KMS-11 (cell line): ENCODE data around the gene ITGAX.
"Not testable (repeated sequence)": the region's sequence is repeated elsewhere in the genome, so short reads cannot be mapped to it uniquely, and the experiment has no call there.

Experiments used
- H2AFZ ChIP-seq: fragments of 200-600 bp; sonication (generic); 2 replicates; pipeline ENCODE4 v1.6.1; 2016; ENCODE audit warnings: antibody characterized with exemption, mixed run types, low read depth
- H3K27ac ChIP-seq: fragments of 200-600 bp; sonication (generic); 2 replicates; pipeline ENCODE4 v1.6.1; 2016; ENCODE audit warnings: mild to moderate bottlenecking, mixed run types
- H3K27me3 ChIP-seq: fragments of 200-600 bp; sonication (generic); 2 replicates; pipeline ENCODE4 v1.6.1; 2017; ENCODE audit warnings: mild to moderate bottlenecking, low read depth, mixed run types, moderate library complexity; ENCODE audit not compliant: insufficient read depth
- H3K36me3 ChIP-seq: fragments of 200-600 bp; sonication (generic); 2 replicates; pipeline ENCODE4 v1.6.1; 2017; ENCODE audit warnings: mild to moderate bottlenecking, mixed run types; ENCODE audit not compliant: insufficient read depth
- H3K4me1 ChIP-seq: fragments of 200-600 bp; sonication (generic); 2 replicates; pipeline ENCODE4 v1.6.1; 2016; ENCODE audit warnings: mild to moderate bottlenecking, low read depth, mixed run types; ENCODE audit not compliant: poor library complexity, severe bottlenecking
- H3K4me2 ChIP-seq: fragments of 200-600 bp; sonication (generic); 2 replicates; pipeline ENCODE4 v1.7.0; 2016; ENCODE audit warnings: mild to moderate bottlenecking, mixed run types
- H3K4me3 ChIP-seq: fragments of 200-600 bp; sonication (generic); IDR thresholded peaks from 2 replicates; pipeline ENCODE4 v1.6.1; 2017; ENCODE audit warnings: low read depth, low read length, mixed read lengths; ENCODE audit not compliant: insufficient read depth
- H3K79me2 ChIP-seq: fragments of 200-600 bp; sonication (generic); 2 replicates; pipeline ENCODE4 v1.6.1; 2016; ENCODE audit warnings: low read depth, mixed run types; ENCODE audit not compliant: insufficient read depth
- H3K9ac ChIP-seq: fragments of 200-600 bp; sonication (generic); 2 replicates; pipeline ENCODE4 v1.6.1; 2016; ENCODE audit warnings: mild to moderate bottlenecking, mixed run types
- H4K20me1 ChIP-seq: fragments of 200-600 bp; sonication (generic); 2 replicates; pipeline ENCODE4 v1.6.1; 2016; ENCODE audit warnings: mild to moderate bottlenecking, mixed run types; ENCODE audit not compliant: insufficient read depth
- TF ChIP-seq, protein P1 (sequence below): fragments of 200-600 bp; sonication (generic); conservative IDR thresholded peaks from 2 replicates; pipeline ENCODE4 v1.6.1; 2017; ENCODE audit warnings: low read depth, mild to moderate bottlenecking, antibody characterized with exemption, low read length, moderate library complexity, mixed read lengths

Gene ITGAX

GRCh38 chr16:31354394-31355291 lies at the start of gene ITGAX:
Gene ITGAX (plus strand): TSS chr16:31355176. CDS start chr16:31355255, 79 bp downstream.
- no peak within 1 kb of the TSS for H3K27ac ChIP-seq

GRCh38 chr16:31305219-31305618 lies 49.8 kb upstream of the ITGAX start:
- no peaks in the 10 kb centered on the region for H4K20me1 ChIP-seq
- no peak overlapping the region for H3K9ac ChIP-seq
- no peak overlapping the region for H3K27ac ChIP-seq
- TF ChIP-seq, protein P1, sequence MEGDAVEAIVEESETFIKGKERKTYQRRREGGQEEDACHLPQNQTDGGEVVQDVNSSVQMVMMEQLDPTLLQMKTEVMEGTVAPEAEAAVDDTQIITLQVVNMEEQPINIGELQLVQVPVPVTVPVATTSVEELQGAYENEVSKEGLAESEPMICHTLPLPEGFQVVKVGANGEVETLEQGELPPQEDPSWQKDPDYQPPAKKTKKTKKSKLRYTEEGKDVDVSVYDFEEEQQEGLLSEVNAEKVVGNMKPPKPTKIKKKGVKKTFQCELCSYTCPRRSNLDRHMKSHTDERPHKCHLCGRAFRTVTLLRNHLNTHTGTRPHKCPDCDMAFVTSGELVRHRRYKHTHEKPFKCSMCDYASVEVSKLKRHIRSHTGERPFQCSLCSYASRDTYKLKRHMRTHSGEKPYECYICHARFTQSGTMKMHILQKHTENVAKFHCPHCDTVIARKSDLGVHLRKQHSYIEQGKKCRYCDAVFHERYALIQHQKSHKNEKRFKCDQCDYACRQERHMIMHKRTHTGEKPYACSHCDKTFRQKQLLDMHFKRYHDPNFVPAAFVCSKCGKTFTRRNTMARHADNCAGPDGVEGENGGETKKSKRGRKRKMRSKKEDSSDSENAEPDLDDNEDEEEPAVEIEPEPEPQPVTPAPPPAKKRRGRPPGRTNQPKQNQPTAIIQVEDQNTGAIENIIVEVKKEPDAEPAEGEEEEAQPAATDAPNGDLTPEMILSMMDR: no peak
- no peaks in the 10 kb centered on the region for H3K27me3 ChIP-seq
- H3K4me3 ChIP-seq: no peak overlapping the region
- H3K36me3 ChIP-seq: no peaks in the 10 kb centered on the region
- H3K79me2 ChIP-seq: no peaks in the 10 kb centered on the region
- no peak overlapping the region for H2AFZ ChIP-seq
- no peak overlapping the region for H3K4me2 ChIP-seq
- peaks cover 3% of the 10 kb centered on the region for H3K4me1 ChIP-seq

More at GRCh38 chr16:31354394-31355291, at the start of gene ITGAX:
- Histone ChIP-seq H3K36me3 (no peaks in the 10 kb centered on the region), H3K9ac (no peak within 1 kb of the TSS), H3K79me2 (no peaks in the 10 kb centered on the region), H3K4me2 (no peak within 1 kb of the TSS), H4K20me1 (no peaks in the 10 kb centered on the region), H3K27me3 (no peaks in the 10 kb centered on the region; the same call in 1 of the 2 replicates), H3K4me3 (no peak within 1 kb of the TSS), H3K4me1 (no peaks in the 10 kb centered on the region), H2AFZ (no peak within 1 kb of the TSS)
- TF ChIP-seq, protein P1: no peak

- H3K79me2 ChIP-seq: not testable (repeated sequence)
Measured at GRCh38 chr16:31308381-31308780, 46.6 kb upstream of the ITGAX start.

DNA sequence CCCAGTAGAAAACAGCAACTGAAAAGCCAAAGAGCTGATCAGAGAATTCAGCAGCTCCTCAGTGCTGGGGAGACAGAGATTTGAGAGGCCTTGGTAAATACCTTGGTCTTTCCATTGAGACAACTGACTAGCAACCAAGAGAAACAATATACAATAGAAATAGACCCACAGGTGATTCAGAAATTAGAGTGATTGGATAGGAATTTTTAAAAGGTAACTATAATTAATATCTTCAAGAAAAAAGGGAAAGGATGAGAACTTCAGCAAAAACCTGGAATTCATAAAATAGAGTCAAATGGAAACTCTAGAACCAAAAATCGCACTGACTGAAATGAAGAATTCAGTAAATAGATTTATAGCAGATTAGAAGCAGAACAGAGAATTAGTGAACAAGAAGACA lies 32.5 kb upstream of the ITGAX start:
- Histone ChIP-seq H3K79me2 (no peaks in the 10 kb centered on the region), H4K20me1 (no peaks in the 10 kb centered on the region), H3K4me3 (no peak overlapping the region), H3K36me3 (no peaks in the 10 kb centered on the region), H2AFZ (no peak overlapping the region), H3K27ac (no peak overlapping the region), H3K9ac (no peak overlapping the region), H3K4me1 (no peaks in the 10 kb centered on the region), H3K27me3 (no peaks in the 10 kb centered on the region), H3K4me2 (no peak overlapping the region)
- TF ChIP-seq, protein P1: no peak

More at GRCh38 chr16:31308381-31308780, 46.6 kb upstream of the ITGAX start:
- H2AFZ ChIP-seq, H3K9ac ChIP-seq, H3K36me3 ChIP-seq, H3K4me2 ChIP-seq, H3K27ac ChIP-seq, H4K20me1 ChIP-seq, H3K4me1 ChIP-seq, H3K4me3 ChIP-seq, H3K27me3 ChIP-seq: not testable (repeated sequence)
